Loucy (cell line): ENCODE data around the gene CMC4.

ENCODE experiments used
- H2AFZ ChIP-seq: fragments of 200-600 bp; sonication (generic); 2 replicates; pipeline ENCODE4 v1.6.0; 2016; ENCODE audit warnings: antibody characterized with exemption, mild to moderate bottlenecking, low read length, moderate library complexity
- H3F3A ChIP-seq: fragments of 200-600 bp; 2 replicates; pipeline ENCODE4 v1.6.0; 2016; ENCODE audit warnings: antibody characterized with exemption, low read depth, mild to moderate bottlenecking
- H3K27me3 ChIP-seq: fragments of 200-600 bp; sonication (generic); 2 replicates; pipeline ENCODE4 v1.6.1; 2014; ENCODE audit warnings: low read length, mild to moderate bottlenecking; ENCODE audit not compliant: insufficient read depth, poor library complexity, severe bottlenecking
- H3K36me3 ChIP-seq: fragments of 200-600 bp; sonication (generic); 2 replicates; pipeline ENCODE4 v1.6.1; 2016; ENCODE audit warnings: low read length; ENCODE audit not compliant: insufficient read depth
- H3K4me1 ChIP-seq: fragments of 200-600 bp; sonication (generic); 2 replicates; pipeline ENCODE4 v1.5.1; 2014; ENCODE audit warnings: low read length, mild to moderate bottlenecking; ENCODE audit not compliant: insufficient read depth, poor library complexity, severe bottlenecking
- H3K4me2 ChIP-seq: fragments of 200-600 bp; sonication (generic); 2 replicates; pipeline ENCODE4 v1.6.0; 2014; ENCODE audit warnings: antibody characterized with exemption, low read length, low read depth, mild to moderate bottlenecking; ENCODE audit not compliant: poor library complexity, severe bottlenecking
- H3K4me3 ChIP-seq: fragments of 200-600 bp; sonication (generic); 2 replicates; pipeline ENCODE4 v1.5.1; 2014; ENCODE audit warnings: low read length, mild to moderate bottlenecking, mixed read lengths; ENCODE audit not compliant: poor library complexity, severe bottlenecking
- H3K79me2 ChIP-seq: fragments of 200-600 bp; sonication (generic); 2 replicates; pipeline ENCODE4 v1.6.1; 2014; ENCODE audit warnings: low read length; ENCODE audit not compliant: insufficient read depth
- H3K9ac ChIP-seq: fragments of 200-600 bp; sonication (generic); 2 replicates; pipeline ENCODE4 v1.6.0; 2014; ENCODE audit warnings: mild to moderate bottlenecking, low read depth, low read length, moderate library complexity; ENCODE audit not compliant: poor library complexity, severe bottlenecking
- H3K9me2 ChIP-seq: fragments of 200-600 bp; sonication (generic); replicated peaks from 2 replicates; pipeline ENCODE4 v1.6.1; 2016; ENCODE audit warnings: low read depth, low read length, mixed read lengths
- H3K9me3 ChIP-seq: fragments of 200-600 bp; sonication (generic); 2 replicates; pipeline ENCODE4 v1.6.1; 2014; ENCODE audit warnings: mild to moderate bottlenecking, antibody characterized with exemption, low read length, low read depth; ENCODE audit not compliant: insufficient read depth
- H4K20me1 ChIP-seq: fragments of 200-600 bp; sonication (generic); 2 replicates; pipeline ENCODE4 v1.6.0; 2014; ENCODE audit warnings: antibody characterized with exemption, low read length, mild to moderate bottlenecking; ENCODE audit not compliant: insufficient read depth, poor library complexity, severe bottlenecking
- EZH2phosphoT487 ChIP-seq: fragments of 200-600 bp; IDR thresholded peaks from 2 replicates; pipeline ENCODE4 v1.6.1; 2018; ENCODE audit warnings: antibody characterized with exemption, mild to moderate bottlenecking, moderate library complexity, borderline replicate concordance
- TF ChIP-seq, protein P1 (sequence below): fragments of 200-600 bp; sonication (generic); conservative IDR thresholded peaks from 2 replicates; pipeline ENCODE4 v1.5.1; 2014; ENCODE audit warnings: mild to moderate bottlenecking, antibody characterized with exemption, low read length

The CMC4 gene

GRCh38 chrX:155070975-155071693 lies at the start of gene CMC4, which contains the start of the genes BRCC3 and MTCP1:
Gene CMC4 (minus strand): TSS chrX:155071136. CDS start chrX:155064023, 7,113 bp downstream.
Gene BRCC3 (plus strand): TSS chrX:155071508. CDS start chrX:155071528, 20 bp downstream.
Gene MTCP1 (minus strand): TSS chrX:155071136. CDS start chrX:155066010, 5,126 bp downstream.
- Histone ChIP-seq H3K4me1 (peaks cover 43% of the 10 kb centered on the region), H3K79me2 (peaks cover 69% of the 10 kb centered on the region), H3K9ac (peak within 1 kb of the TSS; percentile 95), H3K27me3 (no peaks in the 10 kb centered on the region), H3K4me2 (peak within 1 kb of the TSS; percentile 96), H3F3A (no peaks in the 10 kb centered on the region), H2AFZ (peak within 1 kb of the TSS; percentile 96), H3K9me2 (no peaks in the 10 kb centered on the region), H4K20me1 (peaks cover 9% of the 10 kb centered on the region), H3K36me3 (no peaks in the 10 kb centered on the region; the same call in 1 of the 2 replicates), H3K9me3 (no peaks in the 10 kb centered on the region), H3K4me3 (peak within 1 kb of the TSS; percentile 98)
- TF ChIP-seq EZH2phosphoT487: no peak
- TF ChIP-seq, protein P1, sequence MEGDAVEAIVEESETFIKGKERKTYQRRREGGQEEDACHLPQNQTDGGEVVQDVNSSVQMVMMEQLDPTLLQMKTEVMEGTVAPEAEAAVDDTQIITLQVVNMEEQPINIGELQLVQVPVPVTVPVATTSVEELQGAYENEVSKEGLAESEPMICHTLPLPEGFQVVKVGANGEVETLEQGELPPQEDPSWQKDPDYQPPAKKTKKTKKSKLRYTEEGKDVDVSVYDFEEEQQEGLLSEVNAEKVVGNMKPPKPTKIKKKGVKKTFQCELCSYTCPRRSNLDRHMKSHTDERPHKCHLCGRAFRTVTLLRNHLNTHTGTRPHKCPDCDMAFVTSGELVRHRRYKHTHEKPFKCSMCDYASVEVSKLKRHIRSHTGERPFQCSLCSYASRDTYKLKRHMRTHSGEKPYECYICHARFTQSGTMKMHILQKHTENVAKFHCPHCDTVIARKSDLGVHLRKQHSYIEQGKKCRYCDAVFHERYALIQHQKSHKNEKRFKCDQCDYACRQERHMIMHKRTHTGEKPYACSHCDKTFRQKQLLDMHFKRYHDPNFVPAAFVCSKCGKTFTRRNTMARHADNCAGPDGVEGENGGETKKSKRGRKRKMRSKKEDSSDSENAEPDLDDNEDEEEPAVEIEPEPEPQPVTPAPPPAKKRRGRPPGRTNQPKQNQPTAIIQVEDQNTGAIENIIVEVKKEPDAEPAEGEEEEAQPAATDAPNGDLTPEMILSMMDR: no peak

- no peaks in the 10 kb centered on the region for H3K79me2 ChIP-seq
- H3K4me2 ChIP-seq: no peak overlapping the region
- H3K36me3 ChIP-seq: peaks cover 10% of the 10 kb centered on the region; the same call in 1 of the 2 replicates
- no peaks in the 10 kb centered on the region for H4K20me1 ChIP-seq
- no peaks in the 10 kb centered on the region for H3K9me2 ChIP-seq
- H3K4me3 ChIP-seq: no peak overlapping the region
- H3K9me3 ChIP-seq: no peaks in the 10 kb centered on the region
- H3K9ac ChIP-seq: no peak overlapping the region
- TF ChIP-seq, protein P1: no peak
- no peak for TF ChIP-seq EZH2phosphoT487
- no peaks in the 10 kb centered on the region for H3F3A ChIP-seq
- no peak overlapping the region for H2AFZ ChIP-seq
- no peaks in the 10 kb centered on the region for H3K27me3 ChIP-seq
- H3K4me1 ChIP-seq: no peaks in the 10 kb centered on the region
Measured at GRCh38 chrX:155115174-155115819, 44.4 kb upstream of the CMC4 start.

- H3K36me3 ChIP-seq: peaks cover 7% of the 10 kb centered on the region; the same call in 1 of the 2 replicates
- no peak overlapping the region for H3K4me3 ChIP-seq
- no peaks in the 10 kb centered on the region for H3K27me3 ChIP-seq
- H3K4me1 ChIP-seq: no peaks in the 10 kb centered on the region
- H4K20me1 ChIP-seq: no peaks in the 10 kb centered on the region
- H3K9ac ChIP-seq: no peak overlapping the region
- TF ChIP-seq, protein P1: no peak
- no peak for TF ChIP-seq EZH2phosphoT487
- no peak overlapping the region for H2AFZ ChIP-seq
- no peaks in the 10 kb centered on the region for H3K79me2 ChIP-seq
- H3K9me3 ChIP-seq: no peaks in the 10 kb centered on the region
- no peaks in the 10 kb centered on the region for H3F3A ChIP-seq
- H3K4me2 ChIP-seq: no peak overlapping the region
- no peaks in the 10 kb centered on the region for H3K9me2 ChIP-seq
Measured at GRCh38 chrX:155113097-155113496, 42.2 kb upstream of the CMC4 start.
